Left hindlimb (tissue), 1 donor: Measurements from ENCODE around the gene UGT1A8.
"Not testable (repeated sequence)": the region's sequence is repeated elsewhere in the genome, so short reads cannot be mapped to it uniquely, and the experiment has no call there.

Source experiments
- DNase-seq: peaks from one replicate; pipeline ENCODE4 v3.0.0-alpha.2; 2018

Gene UGT1A8

GRCh38 chr2:233736868-233737653, 119.6 kb downstream of the UGT1A8 start:
- not testable (repeated sequence) for DNase-seq

GRCh38 chr2:233740870-233741269, 123.4 kb downstream of the UGT1A8 start:
- no peak for DNase-seq

- DNase-seq = no peak
Observed at GRCh38 chr2:233743464-233744259, 126.2 kb downstream of the UGT1A8 start.

- no peak for DNase-seq
Observed at GRCh38 chr2:233745073-233745755, 127.8 kb downstream of the UGT1A8 start.

- not testable (repeated sequence) for DNase-seq
Observed at GRCh38 chr2:233745838-233746237, 128.4 kb downstream of the UGT1A8 start.

- DNase-seq = no peak
Observed at GRCh38 chr2:233746475-233747282, 129.2 kb downstream of the UGT1A8 start.

GRCh38 chr2:233747283-233747544, 129.8 kb downstream of the UGT1A8 start:
- DNase-seq = no peak

- not testable (repeated sequence) for DNase-seq
Observed at GRCh38 chr2:233750689-233751088, 133.3 kb downstream of the UGT1A8 start.

- not testable (repeated sequence) for DNase-seq
Observed at GRCh38 chr2:233751212-233752009, 134.0 kb downstream of the UGT1A8 start.

GRCh38 chr2:233754872-233755611, 137.6 kb downstream of the UGT1A8 start:
- DNase-seq = no peak

GRCh38 chr2:233756429-233757081, 139.1 kb downstream of the UGT1A8 start:
- DNase-seq = no peak

- no peak for DNase-seq
Observed at GRCh38 chr2:233758141-233758540, 140.7 kb downstream of the UGT1A8 start.

GRCh38 chr2:233758849-233759248, 141.4 kb downstream of the UGT1A8 start:
- DNase-seq = no peak

- DNase-seq = no peak
Observed at GRCh38 chr2:233760043-233760442, 142.6 kb downstream of the UGT1A8 start, which contains the start of gene UGT1A1. TSS of gene UGT1A1 (plus strand) at chr2:233760270. CDS start at chr2:233760288, 18 bp downstream.

- DNase-seq = no peak
Observed at GRCh38 chr2:233761040-233761769, 143.8 kb downstream of the UGT1A8 start.

GRCh38 chr2:233764264-233764663, 146.8 kb downstream of the UGT1A8 start:
- no peak for DNase-seq

GRCh38 chr2:233764761-233765160, 147.3 kb downstream of the UGT1A8 start:
- no peak for DNase-seq

GRCh38 chr2:233766416-233766815, 149.0 kb downstream of the UGT1A8 start:
- no peak for DNase-seq

- DNase-seq = no peak
Observed at GRCh38 chr2:233768076-233768475, 150.6 kb downstream of the UGT1A8 start.

- DNase-seq = no peak
Observed at GRCh38 chr2:233769260-233769659, 151.8 kb downstream of the UGT1A8 start.
